Umbilical cord (tissue), 2 donors: ENCODE data around the gene AP2B1. TPM values are rescaled to one million over a fixed set of nuclear protein-coding genes. Genes with fewer than 3 reads are reported as not detected.

Experiments used
- DNase-seq: peaks from one replicate; pipeline ENCODE4 v3.0.0-alpha.2; 2015; ENCODE audit warnings: low spot score
- total RNA-seq: library from RNA; depleted of rRNA; stranded (reverse); fragments of >200 nt; gene quantifications from one replicate; pipeline ENCODE4 v1.2.3, GENCODE V29; 2014; ENCODE audit warnings: low replicate concordance; ENCODE audit not compliant: insufficient read depth

AP2B1 gene
- total RNA-seq, 1 donor from 2014 or later = 32.3 TPM

- DNase-seq = no peak
Measured at GRCh38 chr17:35728551-35728950, 141.4 kb downstream of the AP2B1 start.

- DNase-seq = no peak
Measured at GRCh38 chr17:35729405-35729833, 142.3 kb downstream of the AP2B1 start.

- DNase-seq = no peak
Measured at GRCh38 chr17:35730400-35731005, 143.4 kb downstream of the AP2B1 start.

DNA sequence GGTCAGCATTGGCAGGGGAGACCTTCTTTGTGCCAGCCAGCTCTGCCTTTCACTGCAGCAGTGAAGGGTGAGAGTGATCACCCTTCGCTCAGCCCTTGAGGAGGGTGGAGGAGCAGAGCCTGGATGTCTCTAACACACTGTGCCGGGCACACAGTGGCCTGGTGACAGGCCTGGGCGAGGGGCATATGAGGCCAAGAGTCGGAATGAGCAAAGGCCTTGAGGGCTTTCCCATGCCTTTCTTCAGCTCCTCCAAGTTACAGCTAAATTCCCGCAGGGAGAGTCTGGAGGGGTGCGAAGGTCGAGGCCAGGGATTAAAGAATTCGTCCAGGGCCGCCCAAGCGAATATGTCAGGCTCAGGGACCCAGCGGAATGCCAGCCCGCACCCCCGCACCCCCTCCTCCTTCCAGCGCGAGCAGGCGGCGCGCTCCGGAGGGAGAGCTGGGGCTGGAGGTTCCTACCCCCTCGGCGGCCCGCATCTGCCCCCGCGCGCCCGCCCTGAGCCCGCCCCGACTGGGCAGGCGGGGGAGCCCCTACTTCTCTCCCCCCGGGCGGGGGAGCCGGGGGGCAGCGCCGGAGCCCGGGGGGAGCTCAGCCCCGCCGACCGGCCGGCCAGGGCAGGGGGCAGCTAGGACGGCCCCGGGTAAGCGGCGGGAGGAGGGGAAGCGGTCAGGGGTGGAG is 144.3 kb downstream of the AP2B1 start, which contains the start of gene RASL10B:
RASL10B (plus strand) TSS at position 401 of the 678 bp plus-strand sequence. CDS start 3,546 bp downstream, outside the sequence.
- peak; percentile 56 for DNase-seq

GRCh38 chr17:35731917-35732805 is 145.0 kb downstream of the AP2B1 start:
- no peak for DNase-seq

DNA sequence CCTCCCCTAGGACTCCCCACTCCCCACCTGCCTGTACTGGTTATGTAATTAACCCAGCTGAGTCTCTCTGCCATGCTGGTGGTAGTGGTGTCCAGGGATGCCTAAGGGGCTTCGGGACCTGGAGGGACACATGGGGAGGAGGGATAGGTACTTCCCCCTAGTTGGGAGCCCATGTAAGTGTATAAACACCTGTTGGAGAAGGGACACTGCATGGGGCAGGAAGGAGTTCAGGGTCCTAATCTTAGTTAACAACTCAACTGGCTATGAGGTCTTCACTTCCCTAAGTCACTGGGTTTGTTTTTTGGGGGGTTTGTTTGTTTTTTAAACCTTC is 145.6 kb downstream of the AP2B1 start:
- no peak for DNase-seq

DNA sequence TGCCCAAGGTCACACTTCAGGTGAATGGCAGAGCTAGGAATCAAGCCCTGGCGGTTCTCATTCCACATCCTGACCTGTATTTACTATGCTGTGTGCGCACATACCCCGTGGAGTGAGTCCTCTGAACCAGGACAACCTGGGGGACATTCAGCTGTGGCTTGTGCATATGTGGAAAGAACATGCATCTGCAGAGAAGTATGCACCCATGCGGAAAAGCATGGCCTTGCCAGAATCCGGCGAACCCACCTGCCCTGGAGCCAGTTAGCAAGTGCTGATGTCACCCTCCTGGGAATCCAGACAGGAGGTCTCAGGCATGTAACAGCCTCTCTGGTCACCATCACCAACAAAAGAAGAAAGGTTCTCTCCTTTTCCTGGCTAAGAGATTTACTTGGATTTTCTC is 146.2 kb downstream of the AP2B1 start:
- no peak for DNase-seq

DNA sequence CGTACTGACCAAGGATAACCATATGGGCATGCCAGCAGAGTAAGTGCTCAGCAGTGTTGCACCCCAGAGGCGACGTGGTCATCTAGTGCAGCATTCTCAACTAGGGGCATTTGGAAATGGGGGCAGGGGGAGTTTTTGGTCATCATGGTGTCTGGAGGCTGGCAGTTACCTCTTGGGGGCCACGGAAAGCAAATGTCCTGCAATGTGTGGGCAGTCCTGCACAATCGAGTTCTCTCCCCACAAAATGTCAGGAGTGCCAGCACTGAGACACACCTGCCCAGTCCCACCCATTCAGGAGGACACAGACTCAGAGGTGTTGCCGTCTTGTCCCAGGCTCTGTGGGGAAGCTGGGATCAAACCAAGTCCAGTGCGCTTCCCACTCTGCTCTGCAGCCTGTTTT is 147.3 kb downstream of the AP2B1 start:
- DNase-seq = no peak

DNA sequence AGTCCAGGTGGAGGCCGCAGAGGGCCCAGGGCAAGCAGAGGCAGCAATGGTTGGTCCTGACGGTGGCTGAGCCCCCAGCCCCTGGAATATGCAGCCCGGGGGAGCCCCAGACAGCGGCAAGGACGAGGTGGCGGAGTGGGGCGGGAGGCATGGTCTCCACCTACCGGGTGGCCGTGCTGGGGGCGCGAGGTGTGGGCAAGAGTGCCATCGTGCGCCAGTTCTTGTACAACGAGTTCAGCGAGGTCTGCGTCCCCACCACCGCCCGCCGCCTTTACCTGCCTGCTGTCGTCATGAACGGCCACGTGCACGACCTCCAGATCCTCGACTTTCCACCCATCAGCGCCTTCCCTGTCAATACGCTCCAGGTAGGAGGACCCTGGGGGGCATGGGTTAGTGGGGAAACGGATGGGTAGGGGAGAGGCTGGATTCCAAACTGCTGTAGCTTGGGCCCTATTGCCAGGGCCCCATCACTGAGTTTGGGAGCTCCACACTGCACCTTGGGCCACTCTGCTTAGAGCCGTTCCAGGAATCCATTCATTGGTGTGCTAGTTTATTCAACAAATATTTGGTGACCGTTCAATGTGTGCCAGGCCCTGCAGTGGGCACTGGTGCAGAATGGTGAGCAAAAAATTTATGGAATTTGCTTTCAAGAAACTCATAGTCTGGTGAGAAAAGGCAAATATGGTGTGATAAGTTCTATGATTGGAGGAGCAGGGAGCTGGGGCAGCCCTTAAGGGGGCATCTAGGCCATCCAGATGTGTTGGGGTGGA is 148.1 kb downstream of the AP2B1 start:
- no peak for DNase-seq

- DNase-seq = no peak
Measured at GRCh38 chr17:35736236-35736635, 149.1 kb downstream of the AP2B1 start.

- no peak for DNase-seq
Measured at GRCh38 chr17:35738519-35739133, 151.5 kb downstream of the AP2B1 start.

DNA sequence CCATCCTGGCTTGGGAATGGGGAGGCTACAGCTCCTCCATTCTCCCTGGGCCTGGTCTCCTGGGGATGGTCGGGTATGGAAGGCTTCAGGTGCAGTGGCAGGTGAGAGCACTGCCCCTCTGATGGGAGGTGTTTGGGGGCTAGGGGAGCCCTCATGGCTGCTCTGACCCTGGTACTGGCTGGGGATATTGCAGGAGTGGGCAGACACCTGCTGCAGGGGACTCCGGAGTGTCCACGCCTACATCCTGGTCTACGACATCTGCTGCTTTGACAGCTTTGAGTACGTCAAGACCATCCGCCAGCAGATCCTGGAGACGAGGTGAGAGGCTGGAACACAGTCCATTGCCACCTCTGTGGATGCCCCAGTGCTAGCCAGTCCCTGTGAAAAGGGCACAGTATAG is 153.1 kb downstream of the AP2B1 start:
- no peak for DNase-seq

GRCh38 chr17:35740997-35741931 is 154.1 kb downstream of the AP2B1 start:
- no peak for DNase-seq

GRCh38 chr17:35742496-35742895 is 155.4 kb downstream of the AP2B1 start:
- DNase-seq = no peak

- no peak for DNase-seq
Measured at GRCh38 chr17:35742896-35743477, 155.9 kb downstream of the AP2B1 start.

- DNase-seq = peak; percentile 48
Measured at GRCh38 chr17:35743626-35744328, 156.7 kb downstream of the AP2B1 start.

DNA sequence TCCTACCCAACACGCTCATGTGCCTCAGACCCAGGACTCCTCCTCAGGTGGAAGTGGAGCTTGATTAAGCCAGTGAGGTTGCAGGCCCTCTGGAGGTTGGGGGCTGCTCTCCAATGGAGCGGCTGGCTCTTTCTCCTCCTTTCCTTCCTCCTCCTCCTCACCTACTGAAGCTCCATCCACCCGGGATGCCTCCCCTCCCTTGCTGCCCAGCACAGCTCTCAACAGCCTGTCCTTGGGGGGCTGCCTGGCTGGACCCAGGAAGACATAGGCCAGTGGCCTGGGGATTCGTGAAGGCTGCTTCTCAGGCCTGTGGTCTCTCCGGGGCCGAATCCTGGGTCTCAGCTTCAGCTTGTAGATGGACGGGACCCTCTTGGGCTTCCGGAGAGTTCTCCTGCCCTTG is 157.7 kb downstream of the AP2B1 start:
- no peak for DNase-seq

- no peak for DNase-seq
Measured at GRCh38 chr17:35745246-35745645, 158.1 kb downstream of the AP2B1 start.

GRCh38 chr17:35745749-35746320 is 158.7 kb downstream of the AP2B1 start:
- DNase-seq = no peak
